ENCODE data around the gene AGPAT3. TPM values are rescaled to one million over a fixed set of nuclear protein-coding genes. Genes with fewer than 3 reads are reported as not detected.

AGPAT3 gene
- polyA plus RNA-seq, 6 donors from 2014 or later = 6.4 to 11.9 (median 8.1) TPM

- Mint-ChIP-seq H3K27ac (no peak overlapping the region), H3K9me3 (no peaks in the 10 kb centered on the region), H3K4me1 (peaks cover 6 to 8% (median 7%) of the 10 kb centered on the region in 3 donors), H3K4me3 (no peak overlapping the region), H3K36me3 (no peaks in the 10 kb centered on the region), H3K27me3 (peaks cover 0 to 5% (median 0%) of the 10 kb centered on the region in 3 donors)
- DNase-seq (no peak), ATAC-seq (ENCODE audit: low read depth in 2 of 2) (no peak)
These were observed 123.0 kb downstream of the AGPAT3 start for GRCh38 chr21:43988016-43988415.

- ATAC-seq (ENCODE audit: low read depth in 2 of 2) = no peak
- no peak overlapping the region for H3K4me3 Mint-ChIP-seq
- no peak for DNase-seq
- H3K27ac Mint-ChIP-seq = no peak overlapping the region
- H3K9me3 Mint-ChIP-seq = no peaks in the 10 kb centered on the region
- H3K36me3 Mint-ChIP-seq = no peaks in the 10 kb centered on the region
- peaks cover 0 to 5% (median 0%) of the 10 kb centered on the region in 3 donors for H3K27me3 Mint-ChIP-seq
- H3K4me1 Mint-ChIP-seq = peaks cover 6 to 8% (median 7%) of the 10 kb centered on the region in 3 donors
These were observed 123.6 kb downstream of the AGPAT3 start for GRCh38 chr21:43988506-43989230.

- Mint-ChIP-seq H3K4me3 (no peak overlapping the region), H3K9me3 (no peaks in the 10 kb centered on the region), H3K27ac (no peak overlapping the region), H3K4me1 (peaks cover 6 to 8% (median 7%) of the 10 kb centered on the region in 3 donors), H3K27me3 (peaks cover 0 to 5% (median 0%) of the 10 kb centered on the region in 3 donors), H3K36me3 (no peaks in the 10 kb centered on the region)
- ATAC-seq (ENCODE audit: low read depth in 2 of 2) (no peak), DNase-seq (no peak)
These were observed 124.4 kb downstream of the AGPAT3 start for GRCh38 chr21:43989401-43989800.

GRCh38 chr21:43991447-43991991 lies 126.5 kb downstream of the AGPAT3 start:
- ATAC-seq (ENCODE audit: low read depth in 2 of 2) (no peak), DNase-seq (no peak)
- H3K27me3 Mint-ChIP-seq = peaks cover 0 to 5% (median 0%) of the 10 kb centered on the region in 3 donors
- no peak overlapping the region for H3K27ac Mint-ChIP-seq
- no peak overlapping the region for H3K4me3 Mint-ChIP-seq
- H3K4me1 Mint-ChIP-seq = peaks cover 0 to 2% (median 0%) of the 10 kb centered on the region in 3 donors
- H3K36me3 Mint-ChIP-seq = no peaks in the 10 kb centered on the region
- H3K9me3 Mint-ChIP-seq = no peaks in the 10 kb centered on the region

- Mint-ChIP-seq H3K4me3 (no peak overlapping the region), H3K9me3 (no peaks in the 10 kb centered on the region), H3K4me1 (no peaks in the 10 kb centered on the region), H3K27me3 (peaks cover 0 to 5% (median 0%) of the 10 kb centered on the region in 3 donors), H3K27ac (no peak overlapping the region), H3K36me3 (no peaks in the 10 kb centered on the region)
- DNase-seq = no peak
- no peak for ATAC-seq (ENCODE audit: low read depth in 2 of 2)
These were observed 127.1 kb downstream of the AGPAT3 start for GRCh38 chr21:43992121-43992520.

GRCh38 chr21:43993420-43993934 lies 128.5 kb downstream of the AGPAT3 start:
- Mint-ChIP-seq H3K27ac (no peak overlapping the region), H3K27me3 (peaks cover 0 to 5% (median 0%) of the 10 kb centered on the region in 3 donors), H3K9me3 (no peaks in the 10 kb centered on the region), H3K4me3 (no peak overlapping the region), H3K36me3 (no peaks in the 10 kb centered on the region), H3K4me1 (peaks cover 0 to 3% (median 0%) of the 10 kb centered on the region in 3 donors)
- no peak for ATAC-seq (ENCODE audit: low read depth in 2 of 2)
- DNase-seq = no peak

- Mint-ChIP-seq H3K27ac (no peak overlapping the region), H3K4me3 (no peak overlapping the region), H3K4me1 (peaks cover 0 to 3% (median 0%) of the 10 kb centered on the region in 3 donors), H3K27me3 (peaks cover 0 to 9% (median 0%) of the 10 kb centered on the region in 3 donors), H3K36me3 (no peaks in the 10 kb centered on the region), H3K9me3 (no peaks in the 10 kb centered on the region)
- ATAC-seq (ENCODE audit: low read depth in 2 of 2) (no peak), DNase-seq (no peak)
These were observed 129.1 kb downstream of the AGPAT3 start for GRCh38 chr21:43994085-43994484.

GRCh38 chr21:43994646-43995045 lies 129.6 kb downstream of the AGPAT3 start:
- Mint-ChIP-seq H3K9me3 (no peaks in the 10 kb centered on the region), H3K4me1 (peaks cover 0 to 3% (median 0%) of the 10 kb centered on the region in 3 donors), H3K27ac (no peak overlapping the region), H3K36me3 (no peaks in the 10 kb centered on the region), H3K4me3 (no peak overlapping the region), H3K27me3 (peaks cover 0 to 11% (median 0%) of the 10 kb centered on the region in 3 donors)
- DNase-seq = no peak
- ATAC-seq (ENCODE audit: low read depth in 2 of 2) = no peak

- no peak for DNase-seq
- no peak for ATAC-seq (ENCODE audit: low read depth in 2 of 2)
- Mint-ChIP-seq H3K27me3 (peaks cover 0 to 11% (median 0%) of the 10 kb centered on the region in 3 donors), H3K9me3 (no peaks in the 10 kb centered on the region), H3K27ac (no peak overlapping the region), H3K4me3 (no peak overlapping the region), H3K4me1 (peaks cover 0 to 3% (median 0%) of the 10 kb centered on the region in 3 donors), H3K36me3 (no peaks in the 10 kb centered on the region)
These were observed 130.6 kb downstream of the AGPAT3 start for GRCh38 chr21:43995521-43996105.

GRCh38 chr21:43997766-43998742 lies 133.0 kb downstream of the AGPAT3 start:
- peaks cover 0 to 3% (median 0%) of the 10 kb centered on the region in 3 donors for H3K4me1 Mint-ChIP-seq
- ATAC-seq (ENCODE audit: low read depth in 2 of 2) (no peak), DNase-seq (no peak)
- H3K27me3 Mint-ChIP-seq = peaks cover 0 to 5% (median 0%) of the 10 kb centered on the region in 3 donors
- no peaks in the 10 kb centered on the region for H3K9me3 Mint-ChIP-seq
- H3K27ac Mint-ChIP-seq = no peak overlapping the region
- H3K36me3 Mint-ChIP-seq = no peaks in the 10 kb centered on the region
- H3K4me3 Mint-ChIP-seq = no peak overlapping the region

GRCh38 chr21:44000360-44000759 lies 135.3 kb downstream of the AGPAT3 start:
- Mint-ChIP-seq H3K4me1 (peaks cover 0 to 3% (median 0%) of the 10 kb centered on the region in 3 donors), H3K36me3 (no peaks in the 10 kb centered on the region), H3K9me3 (no peaks in the 10 kb centered on the region), H3K4me3 (no peak overlapping the region), H3K27me3 (peaks cover 0 to 5% (median 0%) of the 10 kb centered on the region in 3 donors), H3K27ac (no peak overlapping the region)
- no peak for ATAC-seq (ENCODE audit: low read depth in 2 of 2)
- no peak for DNase-seq

GRCh38 chr21:44002511-44002910 lies 137.5 kb downstream of the AGPAT3 start:
- Mint-ChIP-seq H3K4me3 (no peak overlapping the region), H3K36me3 (no peaks in the 10 kb centered on the region), H3K9me3 (no peaks in the 10 kb centered on the region), H3K27me3 (peaks cover 0 to 5% (median 0%) of the 10 kb centered on the region in 3 donors), H3K4me1 (peaks cover 0 to 3% (median 0%) of the 10 kb centered on the region in 3 donors), H3K27ac (no peak overlapping the region)
- no peak for DNase-seq
- ATAC-seq (ENCODE audit: low read depth in 2 of 2) = no peak
